ENCODE data around the gene CCDC18. TPM values are rescaled to one million over a fixed set of nuclear protein-coding genes. Genes with fewer than 3 reads are reported as not detected.

The CCDC18 gene
- total and polyA plus RNA-seq, 4 donors, result 2.7 to 8.5 (median 7.2) TPM

DNA sequence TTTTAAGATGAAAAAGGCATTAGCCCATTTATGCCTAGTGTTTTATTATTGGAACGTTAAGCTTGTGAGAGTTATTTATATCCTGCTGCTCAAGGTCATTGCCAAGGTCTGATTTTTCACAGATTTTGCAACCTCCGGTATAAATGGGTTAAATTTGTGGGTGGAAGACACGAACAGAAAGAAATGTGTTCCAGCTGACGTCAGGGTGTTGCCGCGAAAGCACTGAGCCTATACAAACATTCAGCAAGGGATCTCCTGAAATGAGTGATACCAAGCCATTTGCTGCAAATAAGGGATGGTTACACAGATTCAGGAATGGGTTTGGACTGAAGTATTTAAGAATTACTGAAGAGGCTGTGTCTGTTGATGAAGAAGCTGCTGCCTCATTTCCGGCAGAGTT lies 32.5 kb upstream of the CCDC18 start (continued):
- TF ChIP-seq ZBTB33 (IDR thresholded peaks at IDR 0.05) (no peak), HNF4A (conservative IDR thresholded peaks at IDR 0.05) (no peak)

GRCh38 chr1:93150729-93151128 lies 29.8 kb upstream of the CCDC18 start:
- Histone ChIP-seq H3K27me3 (ENCODE audit: control insufficient read depth in 4 of 4, insufficient read depth in 4 of 4, low read length in 3 of 4) (no peaks in the 10 kb centered on the region), H3K36me3 (ENCODE audit: control insufficient read depth in 4 of 4, insufficient read depth in 3 of 4, low read depth in 1 of 4, low read length in 3 of 4) (peaks cover 4 to 34% (median 22%) of the 10 kb centered on the region in 4 donors), H3K4me3 (ENCODE audit: low read depth in 1 of 3, low read length in 3 of 3) (no peak overlapping the region), H3K9me3 (ENCODE audit: control insufficient read depth in 4 of 4, low read length in 3 of 4) (no peaks in the 10 kb centered on the region), H3K9ac (ENCODE audit: low read depth in 1 of 2, low read length in 2 of 2) (no peak overlapping the region), H3K4me1 (ENCODE audit: control insufficient read depth in 4 of 4, insufficient read depth in 4 of 4, low read length in 3 of 4) (no peaks in the 10 kb centered on the region), H3K27ac (ENCODE audit: low read depth in 1 of 2, low read length in 2 of 2) (no peak overlapping the region)
- WGBS, result 57% methylated on average over 1 of the region's 1 CpG
- no peak for DNase-seq (ENCODE audit: low spot score)
- TF ChIP-seq HNF4G (IDR thresholded peaks at IDR 0.05) (no peak), HNF4A (conservative IDR thresholded peaks at IDR 0.05) (no peak)

DNA sequence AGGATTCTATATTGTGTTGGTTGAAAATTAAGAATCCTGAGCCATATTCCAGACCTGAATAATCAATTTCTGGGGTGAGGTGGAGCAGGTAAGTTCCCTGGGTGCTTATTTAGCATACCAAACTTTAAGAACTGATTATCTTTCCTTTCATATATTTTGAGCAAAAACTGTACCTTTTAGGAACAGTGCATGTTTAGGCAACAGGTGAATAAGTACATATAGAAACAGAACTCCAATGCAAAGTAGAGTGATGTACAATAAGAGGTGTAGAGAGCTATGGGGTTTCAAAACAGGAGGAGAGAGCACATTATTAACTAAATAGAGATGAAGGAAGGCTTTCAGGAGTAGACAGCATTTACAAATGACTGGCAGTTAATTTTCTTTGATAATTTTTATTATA lies 29.1 kb upstream of the CCDC18 start:
- no peaks in the 10 kb centered on the region for H3K27me3 ChIP-seq (ENCODE audit: control insufficient read depth in 4 of 4, insufficient read depth in 4 of 4, low read length in 3 of 4)
- no peaks in the 10 kb centered on the region for H3K4me1 ChIP-seq (ENCODE audit: control insufficient read depth in 4 of 4, insufficient read depth in 4 of 4, low read length in 3 of 4)
- H3K9ac ChIP-seq (ENCODE audit: low read depth in 1 of 2, low read length in 2 of 2), result no peak overlapping the region
- H3K9me3 ChIP-seq (ENCODE audit: control insufficient read depth in 4 of 4, low read length in 3 of 4), result no peaks in the 10 kb centered on the region
- TF ChIP-seq FOXA1 (IDR thresholded peaks at IDR 0.05) (no peak), REST (IDR thresholded peaks at IDR 0.05) (no peak)
- DNase-seq (ENCODE audit: low spot score), result no peak
- no peak overlapping the region for H3K4me3 ChIP-seq (ENCODE audit: low read depth in 1 of 3, low read length in 3 of 3)
- no peak overlapping the region for H3K27ac ChIP-seq (ENCODE audit: low read depth in 1 of 2, low read length in 2 of 2)
- H3K36me3 ChIP-seq (ENCODE audit: control insufficient read depth in 4 of 4, insufficient read depth in 3 of 4, low read depth in 1 of 4, low read length in 3 of 4), result peaks cover 4 to 38% (median 25%) of the 10 kb centered on the region in 4 donors

GRCh38 chr1:93152835-93153234 lies 27.7 kb upstream of the CCDC18 start:
- no peaks in the 10 kb centered on the region for H3K9me3 ChIP-seq (ENCODE audit: control insufficient read depth in 4 of 4, low read length in 3 of 4)
- no peak for DNase-seq (ENCODE audit: low spot score)
- no peak overlapping the region for H3K9ac ChIP-seq (ENCODE audit: low read depth in 1 of 2, low read length in 2 of 2)
- 94% methylated on average over 2 of the region's 2 CpGs for WGBS
- no peaks in the 10 kb centered on the region for H3K27me3 ChIP-seq (ENCODE audit: control insufficient read depth in 4 of 4, insufficient read depth in 4 of 4, low read length in 3 of 4)
- H3K4me3 ChIP-seq (ENCODE audit: low read depth in 1 of 3, low read length in 3 of 3), result no peak overlapping the region
- no peaks in the 10 kb centered on the region for H3K4me1 ChIP-seq (ENCODE audit: control insufficient read depth in 4 of 4, insufficient read depth in 4 of 4, low read length in 3 of 4)
- H3K27ac ChIP-seq (ENCODE audit: low read depth in 1 of 2, low read length in 2 of 2), result no peak overlapping the region
- H3K36me3 ChIP-seq (ENCODE audit: control insufficient read depth in 4 of 4, insufficient read depth in 3 of 4, low read depth in 1 of 4, low read length in 3 of 4), result peaks cover 6 to 44% (median 33%) of the 10 kb centered on the region in 4 donors
- TF ChIP-seq TAF1 (conservative IDR thresholded peaks at IDR 0.05) (no peak), JUND (IDR thresholded peaks at IDR 0.05) (no peak), CTCF (IDR thresholded peaks at IDR 0.05; ENCODE audit: low read depth, low read length, missing input control) (no peak), FOXA2 (IDR thresholded peaks at IDR 0.05) (no peak), RXRA (IDR thresholded peaks at IDR 0.05) (no peak), ATF3 (IDR thresholded peaks at IDR 0.05) (no peak), NR2F2 (IDR thresholded peaks at IDR 0.05) (no peak), HNF4G (IDR thresholded peaks at IDR 0.05) (no peak), HNF4A (conservative IDR thresholded peaks at IDR 0.05) (no peak), FOXA1 (IDR thresholded peaks at IDR 0.05) (no peak), EGR1 (IDR thresholded peaks at IDR 0.05; ENCODE audit: low read depth in 2 of 2) (no peak), ZBTB33 (IDR thresholded peaks at IDR 0.05) (no peak), YY1 (IDR thresholded peaks at IDR 0.05) (no peak)
